ENCODE data around the gene CBL.
A peak's percentile ranks its signal among the peaks of the same experiment; 100 is the strongest.

GRCh38 chr11:119196833-119197483 is 9.2 kb upstream of the CBL start:
- TF ChIP-seq CTCF (IDR thresholded peaks at IDR 0.05) (peak; percentile 64 to 87 (median 80)), POLR2A (IDR thresholded peaks at IDR 0.05) (no peak)
